ENCODE data around the gene FEM1B.
A peak's percentile ranks its signal among the peaks of the same experiment; 100 is the strongest.

FEM1B gene

DNA sequence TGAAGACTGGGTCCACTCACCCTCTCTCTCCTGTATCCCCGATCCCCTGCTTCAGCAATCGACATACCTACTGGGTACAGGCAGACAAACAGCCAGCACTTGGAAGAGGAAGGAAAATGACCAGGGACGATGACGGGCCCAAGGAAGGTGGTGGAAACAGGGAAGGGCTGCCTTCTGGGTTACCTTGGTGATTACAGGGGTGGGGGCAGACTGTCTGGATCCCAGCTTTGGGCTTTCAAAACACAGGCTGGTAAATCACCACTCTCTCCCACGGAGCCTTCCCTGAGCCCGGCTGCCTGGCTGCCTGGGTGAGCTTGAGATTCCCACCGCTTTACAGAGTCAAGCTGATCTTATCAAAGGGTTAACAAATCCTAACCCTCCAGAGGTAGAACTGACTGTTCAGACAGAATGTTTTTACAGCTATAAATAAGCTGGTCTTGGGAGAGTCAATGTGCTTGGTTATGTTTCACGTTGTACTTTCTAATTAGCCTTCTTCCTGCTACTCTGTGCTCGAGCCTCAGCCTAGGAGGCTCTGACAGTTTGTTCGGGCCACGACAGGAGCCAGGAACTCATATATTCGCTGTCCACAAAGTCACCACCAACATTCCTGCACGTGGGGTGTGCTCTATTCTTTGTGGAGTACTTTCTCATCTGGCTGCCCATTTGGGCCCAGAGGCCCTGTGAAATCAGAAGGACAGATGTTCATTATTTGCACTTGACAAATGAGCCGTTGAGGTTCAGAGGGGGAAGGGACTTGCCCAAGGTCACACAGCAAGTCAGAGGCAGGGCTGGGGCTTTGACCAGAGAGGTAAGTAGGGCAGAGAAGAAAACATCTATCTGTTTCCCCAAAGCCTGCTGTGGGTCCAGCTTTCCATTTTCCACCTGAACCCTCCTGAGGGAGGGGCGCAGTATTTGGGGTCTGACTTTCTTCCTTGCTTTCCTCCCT, 63.5 kb downstream of the FEM1B start:
- no peak overlapping the region for H3K4me3 ChIP-seq (replicated peaks; ENCODE audit: insufficient read depth, low read length)
- H3K27me3 ChIP-seq (ENCODE audit: insufficient read depth, poor library complexity, severe bottlenecking) = no peaks in the 10 kb centered on the region
- TF ChIP-seq POLR2AphosphoS5 (IDR thresholded peaks at IDR 0.05; ENCODE audit: low read depth) (no peak), GABPA (IDR thresholded peaks at IDR 0.05; ENCODE audit: low read depth) (no peak), REST (IDR thresholded peaks at IDR 0.05; ENCODE audit: insufficient replicate concordance, low read depth) (no peak), SPI1 (IDR thresholded peaks at IDR 0.05; ENCODE audit: borderline replicate concordance, low read depth) (no peak)
- TF ChIP-seq, protein P1, sequence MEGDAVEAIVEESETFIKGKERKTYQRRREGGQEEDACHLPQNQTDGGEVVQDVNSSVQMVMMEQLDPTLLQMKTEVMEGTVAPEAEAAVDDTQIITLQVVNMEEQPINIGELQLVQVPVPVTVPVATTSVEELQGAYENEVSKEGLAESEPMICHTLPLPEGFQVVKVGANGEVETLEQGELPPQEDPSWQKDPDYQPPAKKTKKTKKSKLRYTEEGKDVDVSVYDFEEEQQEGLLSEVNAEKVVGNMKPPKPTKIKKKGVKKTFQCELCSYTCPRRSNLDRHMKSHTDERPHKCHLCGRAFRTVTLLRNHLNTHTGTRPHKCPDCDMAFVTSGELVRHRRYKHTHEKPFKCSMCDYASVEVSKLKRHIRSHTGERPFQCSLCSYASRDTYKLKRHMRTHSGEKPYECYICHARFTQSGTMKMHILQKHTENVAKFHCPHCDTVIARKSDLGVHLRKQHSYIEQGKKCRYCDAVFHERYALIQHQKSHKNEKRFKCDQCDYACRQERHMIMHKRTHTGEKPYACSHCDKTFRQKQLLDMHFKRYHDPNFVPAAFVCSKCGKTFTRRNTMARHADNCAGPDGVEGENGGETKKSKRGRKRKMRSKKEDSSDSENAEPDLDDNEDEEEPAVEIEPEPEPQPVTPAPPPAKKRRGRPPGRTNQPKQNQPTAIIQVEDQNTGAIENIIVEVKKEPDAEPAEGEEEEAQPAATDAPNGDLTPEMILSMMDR (IDR thresholded peaks at IDR 0.05; ENCODE audit: insufficient read depth, low read length) = no peak
- no peak for DNase-seq (ENCODE audit: low read depth in 1 of 2, low spot score in 1 of 2)
- no peak overlapping the region for H3K27ac ChIP-seq (replicated peaks)

GRCh38 chr15:68341760-68342725, 64.5 kb downstream of the FEM1B start:
- Histone ChIP-seq H3K27me3 (ENCODE audit: insufficient read depth, poor library complexity, severe bottlenecking) (no peaks in the 10 kb centered on the region), H3K4me3 (replicated peaks; ENCODE audit: insufficient read depth, low read length) (no peak overlapping the region), H3K27ac (replicated peaks) (no peak overlapping the region)
- DNase-seq (ENCODE audit: low read depth in 1 of 2, low spot score in 1 of 2) = peak in 1 of 2 experiments; percentile 23
- TF ChIP-seq SPI1 (IDR thresholded peaks at IDR 0.05; ENCODE audit: borderline replicate concordance, low read depth) (peak; percentile 36; the same call in 1 of the 2 replicates), GABPA (IDR thresholded peaks at IDR 0.05; ENCODE audit: low read depth) (no peak), POLR2AphosphoS5 (IDR thresholded peaks at IDR 0.05; ENCODE audit: low read depth) (no peak)
- TF ChIP-seq, protein P1 (IDR thresholded peaks at IDR 0.05; ENCODE audit: insufficient read depth, low read length) = no peak

DNA sequence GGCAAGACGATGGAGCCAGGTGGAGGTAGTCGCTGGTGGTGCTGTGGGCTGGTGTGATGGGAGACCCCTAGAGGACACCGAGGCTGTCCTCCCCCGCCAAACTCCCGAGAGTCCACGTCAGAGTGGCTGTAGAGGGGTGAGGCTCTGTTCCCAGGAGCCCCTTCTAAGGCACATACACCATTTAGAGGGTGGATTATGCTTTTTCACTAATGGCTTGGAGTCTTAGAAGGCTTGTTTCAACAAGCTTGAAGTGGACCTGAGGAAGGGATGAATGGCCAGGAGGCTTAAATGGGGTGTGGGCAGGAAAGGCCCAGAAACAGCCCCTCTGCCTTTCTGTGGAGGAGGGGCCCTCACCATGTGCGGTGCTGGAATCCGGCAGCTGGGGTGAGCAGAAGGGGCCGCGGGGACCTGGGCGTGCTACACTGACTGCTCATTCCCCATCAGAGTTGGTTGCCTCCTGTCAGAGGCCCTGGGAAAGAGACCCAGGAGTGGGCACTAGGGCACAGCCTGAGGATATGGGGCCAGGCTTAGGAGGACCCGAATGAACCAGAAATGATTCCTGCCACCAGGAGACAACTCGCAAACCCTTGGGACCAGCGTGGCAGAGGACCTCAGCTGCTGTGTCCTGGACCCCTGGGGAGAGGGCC, 66.2 kb downstream of the FEM1B start:
- Histone ChIP-seq H3K27ac (replicated peaks) (no peak overlapping the region), H3K27me3 (ENCODE audit: insufficient read depth, poor library complexity, severe bottlenecking) (no peaks in the 10 kb centered on the region), H3K4me3 (replicated peaks; ENCODE audit: insufficient read depth, low read length) (no peak overlapping the region)
- DNase-seq (ENCODE audit: low read depth in 1 of 2, low spot score in 1 of 2) = no peak
- TF ChIP-seq, protein P1 (IDR thresholded peaks at IDR 0.05; ENCODE audit: insufficient read depth, low read length) = no peak
- no peak for TF ChIP-seq GABPA (IDR thresholded peaks at IDR 0.05; ENCODE audit: low read depth)
- no peak for TF ChIP-seq POLR2AphosphoS5 (IDR thresholded peaks at IDR 0.05; ENCODE audit: low read depth)
- no peak for TF ChIP-seq SPI1 (IDR thresholded peaks at IDR 0.05; ENCODE audit: borderline replicate concordance, low read depth)
- no peak for TF ChIP-seq REST (IDR thresholded peaks at IDR 0.05; ENCODE audit: insufficient replicate concordance, low read depth)
